NCI-H226 (cell line): ENCODE data around the gene DGKK.

ENCODE experiments used
- DNase-seq: peaks from one replicate; pipeline ENCODE4 v3.0.0-alpha.2; 2015

The DGKK gene, protein sequence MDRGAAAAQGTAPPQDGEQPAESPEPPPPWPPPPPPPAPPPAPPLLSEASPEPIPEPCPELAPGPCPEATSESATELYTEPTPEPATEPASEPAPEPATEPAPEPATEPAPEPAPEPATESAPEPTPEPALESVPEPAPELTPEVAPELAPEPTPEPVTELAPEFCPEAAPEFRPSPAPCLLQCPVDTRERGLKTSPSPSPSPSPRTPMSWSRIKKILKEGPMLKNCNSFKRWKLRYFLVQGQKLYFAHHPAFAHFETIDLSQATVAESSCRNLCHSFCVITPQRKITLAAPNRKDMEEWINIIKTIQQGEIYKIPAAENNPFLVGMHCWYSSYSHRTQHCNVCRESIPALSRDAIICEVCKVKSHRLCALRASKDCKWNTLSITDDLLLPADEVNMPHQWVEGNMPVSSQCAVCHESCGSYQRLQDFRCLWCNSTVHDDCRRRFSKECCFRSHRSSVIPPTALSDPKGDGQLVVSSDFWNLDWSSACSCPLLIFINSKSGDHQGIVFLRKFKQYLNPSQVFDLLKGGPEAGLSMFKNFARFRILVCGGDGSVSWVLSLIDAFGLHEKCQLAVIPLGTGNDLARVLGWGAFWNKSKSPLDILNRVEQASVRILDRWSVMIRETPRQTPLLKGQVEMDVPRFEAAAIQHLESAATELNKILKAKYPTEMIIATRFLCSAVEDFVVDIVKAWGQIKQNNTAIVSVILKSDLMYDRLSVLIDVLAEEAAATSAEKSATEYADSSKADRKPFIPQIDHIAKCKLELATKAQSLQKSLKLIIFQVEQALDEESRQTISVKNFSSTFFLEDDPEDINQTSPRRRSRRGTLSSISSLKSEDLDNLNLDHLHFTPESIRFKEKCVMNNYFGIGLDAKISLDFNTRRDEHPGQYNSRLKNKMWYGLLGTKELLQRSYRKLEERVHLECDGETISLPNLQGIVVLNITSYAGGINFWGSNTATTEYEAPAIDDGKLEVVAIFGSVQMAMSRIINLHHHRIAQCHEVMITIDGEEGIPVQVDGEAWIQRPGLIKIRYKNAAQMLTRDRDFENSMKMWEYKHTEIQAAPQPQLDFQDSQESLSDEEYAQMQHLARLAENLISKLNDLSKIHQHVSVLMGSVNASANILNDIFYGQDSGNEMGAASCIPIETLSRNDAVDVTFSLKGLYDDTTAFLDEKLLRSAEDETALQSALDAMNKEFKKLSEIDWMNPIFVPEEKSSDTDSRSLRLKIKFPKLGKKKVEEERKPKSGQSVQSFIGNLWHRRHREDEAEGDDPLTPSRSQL

DNA sequence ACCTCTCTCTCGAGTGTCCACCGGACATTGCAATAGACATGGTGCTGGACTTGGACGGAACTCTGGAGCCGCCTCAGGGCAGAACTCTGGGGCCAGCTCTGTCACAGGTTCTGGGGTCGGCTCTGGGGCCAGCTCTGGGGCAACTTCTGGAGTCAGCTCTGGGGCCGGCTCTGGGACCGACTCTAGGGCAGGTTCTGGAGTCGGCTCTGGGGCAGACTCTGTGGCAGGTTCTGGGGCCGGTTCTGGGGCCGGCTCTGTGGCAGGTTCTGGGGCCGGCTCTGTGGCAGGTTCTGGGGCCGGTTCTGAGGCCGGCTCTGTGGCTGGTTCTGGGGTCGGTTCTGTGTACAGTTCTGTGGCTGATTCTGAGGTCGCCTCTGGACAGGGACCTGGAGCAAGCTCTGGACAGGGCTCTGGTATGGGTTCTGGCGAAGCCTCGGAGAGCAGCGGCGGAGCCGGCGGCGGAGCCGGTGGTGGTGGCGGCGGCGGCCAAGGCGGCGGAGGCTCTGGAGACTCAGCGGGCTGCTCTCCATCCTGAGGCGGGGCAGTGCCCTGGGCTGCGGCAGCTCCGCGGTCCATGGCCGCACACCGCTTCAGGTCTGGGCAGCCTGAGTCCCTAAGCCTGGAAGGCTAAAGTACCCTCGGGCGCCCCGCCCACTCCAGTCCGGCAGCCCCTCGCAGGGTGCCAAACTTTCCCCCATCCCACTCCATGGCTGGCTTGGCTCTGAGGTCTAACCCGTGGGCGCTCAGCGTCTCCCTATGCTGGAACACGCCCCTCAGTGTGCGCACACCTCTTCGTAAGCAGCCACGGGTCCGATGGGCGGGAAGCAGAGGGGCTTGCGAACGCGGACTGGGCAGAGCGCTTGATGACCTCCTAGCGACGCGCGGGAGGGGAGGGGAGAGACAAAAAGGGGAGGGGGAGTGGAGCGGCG, at the start of gene DGKK:
Gene DGKK, minus strand, starts transcription at position 723 of the 929 bp plus-strand sequence. Its CDS starts 147 bp downstream, at position 576.
- no peak for DNase-seq

GRCh38 chrX:50514811-50515210, 44.2 kb upstream of the DGKK start:
- no peak for DNase-seq

DNA sequence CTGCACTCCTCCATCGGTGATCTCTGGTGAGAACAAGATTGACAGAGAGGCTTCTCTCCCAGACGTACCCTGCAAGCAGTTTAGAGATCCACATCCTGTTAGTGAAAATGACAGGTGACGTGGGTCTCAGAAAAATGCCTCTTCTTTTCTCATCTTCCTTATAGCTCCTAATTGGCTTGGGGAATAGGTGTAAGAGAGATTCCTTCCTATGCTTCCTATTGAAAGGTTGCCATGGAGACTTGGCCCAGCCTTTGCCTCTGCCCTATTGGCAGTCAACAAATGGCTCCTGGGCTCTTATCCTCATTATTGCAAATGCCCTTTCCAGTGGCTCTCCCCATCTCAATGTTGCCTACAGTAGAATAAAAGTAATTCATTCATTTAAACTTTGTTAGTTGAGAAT, 26.5 kb upstream of the DGKK start:
- DNase-seq = no peak

GRCh38 chrX:50495616-50496015, 25.0 kb upstream of the DGKK start:
- peak; percentile 1 for DNase-seq

GRCh38 chrX:50492720-50493119, 22.1 kb upstream of the DGKK start:
- no peak for DNase-seq

GRCh38 chrX:50484662-50485061, 14.0 kb upstream of the DGKK start:
- no peak for DNase-seq

GRCh38 chrX:50483283-50483682, 12.7 kb upstream of the DGKK start:
- no peak for DNase-seq

- no peak for DNase-seq
Measured at GRCh38 chrX:50475208-50475607, 4.6 kb upstream of the DGKK start.

- no peak for DNase-seq
Measured at GRCh38 chrX:50471390-50471789, 765 bp upstream of the DGKK start.

DNA sequence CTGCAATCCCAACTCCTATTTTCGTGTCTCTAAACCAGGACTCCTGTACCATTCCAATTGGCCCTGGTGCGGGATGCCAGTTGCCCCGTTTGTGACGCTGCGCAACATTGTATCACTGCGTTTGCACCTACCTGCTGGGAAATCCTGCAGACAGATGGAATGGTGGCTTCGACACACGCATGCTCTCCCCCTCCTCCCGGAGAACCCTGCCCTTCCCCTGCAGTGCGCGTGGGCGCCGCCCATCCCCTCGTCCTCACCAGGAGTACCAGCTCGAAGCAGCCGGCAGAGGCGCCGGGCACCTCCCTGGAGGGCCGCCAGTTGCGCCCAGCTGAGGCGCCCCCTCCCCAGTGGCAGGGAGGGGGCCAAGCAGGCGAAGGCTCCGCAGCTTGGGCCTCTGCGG, 1.4 kb downstream of the DGKK start:
- DNase-seq = no peak

DNA sequence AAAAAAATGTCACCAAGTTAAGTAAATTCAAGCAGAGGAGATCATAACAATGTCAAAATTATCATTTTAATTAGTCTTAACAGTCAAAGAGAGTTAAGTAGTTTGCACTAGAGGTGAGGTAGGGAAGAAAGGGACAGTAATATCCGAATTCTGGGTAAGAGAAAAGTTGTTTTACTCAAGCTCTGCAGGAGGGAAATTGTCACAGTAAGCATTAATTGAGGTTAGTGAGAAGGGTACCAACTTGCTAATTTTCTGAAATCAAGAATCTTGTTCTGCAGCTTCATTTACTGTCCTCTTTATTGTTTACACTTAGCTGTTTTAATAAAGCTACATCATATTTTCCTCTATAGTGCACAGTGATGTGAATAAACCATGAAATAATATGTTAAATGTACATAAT, 11.0 kb downstream of the DGKK start:
- DNase-seq = no peak

- DNase-seq = no peak
Measured at GRCh38 chrX:50458483-50458882, 12.1 kb downstream of the DGKK start.

DNA sequence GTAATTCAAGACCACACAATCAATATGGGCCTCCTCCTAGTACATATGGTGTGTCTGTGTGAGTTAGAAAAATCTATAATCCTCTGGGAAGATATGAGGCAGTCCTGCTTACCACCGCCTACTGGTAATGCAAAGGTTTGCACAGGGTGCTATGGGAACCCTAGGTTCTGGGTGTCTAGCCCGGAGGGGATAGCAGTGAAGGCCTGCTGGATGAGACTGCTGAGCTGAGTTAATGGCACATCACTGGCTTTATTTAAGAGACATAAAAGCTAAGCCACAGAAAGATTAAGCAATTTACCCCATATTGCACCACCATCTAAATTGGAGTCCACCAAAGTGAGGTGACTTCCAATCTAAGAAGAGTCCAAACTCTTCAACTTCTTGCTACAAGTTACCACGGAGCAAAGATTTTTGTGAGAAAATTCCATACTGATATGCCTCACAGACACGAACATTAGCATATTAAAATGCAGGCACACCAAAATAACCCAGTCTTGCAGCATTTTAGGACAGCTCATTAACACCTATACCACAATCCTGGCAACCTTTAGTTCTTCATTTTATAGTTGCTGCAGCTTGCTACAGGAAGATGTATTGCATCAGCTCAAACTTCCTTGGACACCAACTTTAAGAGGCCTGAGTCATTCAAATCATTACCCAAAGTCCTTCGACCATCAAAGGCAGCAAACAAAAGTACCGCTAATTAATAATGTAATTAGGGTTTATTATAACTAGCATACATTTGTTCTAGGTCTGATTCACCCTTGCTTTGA, 13.7 kb downstream of the DGKK start:
- no peak for DNase-seq

DNA sequence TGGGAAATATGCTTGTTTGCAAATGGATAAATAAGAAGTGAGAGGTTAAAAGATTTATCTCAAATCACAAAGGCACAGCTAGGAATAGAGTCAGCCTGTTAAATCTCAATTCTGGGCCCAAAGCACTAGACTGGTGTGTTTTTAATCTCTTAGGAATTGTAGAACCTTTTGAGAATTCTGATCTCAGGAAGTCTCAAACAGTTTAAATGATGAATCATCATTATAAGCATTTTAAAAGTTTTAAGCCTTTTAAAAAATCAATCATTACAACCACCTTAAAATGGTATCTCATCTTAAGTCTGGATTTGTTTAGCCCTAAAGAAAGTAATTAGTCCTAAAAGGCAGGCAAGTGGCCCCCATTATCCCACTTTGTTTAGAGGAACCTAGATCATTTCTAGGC, 17.8 kb downstream of the DGKK start:
- DNase-seq = no peak

GRCh38 chrX:50450324-50450723, 20.3 kb downstream of the DGKK start:
- DNase-seq = no peak

GRCh38 chrX:50448565-50448964, 22.1 kb downstream of the DGKK start:
- no peak for DNase-seq

- no peak for DNase-seq
Measured at GRCh38 chrX:50447535-50447934, 23.1 kb downstream of the DGKK start.

DNA sequence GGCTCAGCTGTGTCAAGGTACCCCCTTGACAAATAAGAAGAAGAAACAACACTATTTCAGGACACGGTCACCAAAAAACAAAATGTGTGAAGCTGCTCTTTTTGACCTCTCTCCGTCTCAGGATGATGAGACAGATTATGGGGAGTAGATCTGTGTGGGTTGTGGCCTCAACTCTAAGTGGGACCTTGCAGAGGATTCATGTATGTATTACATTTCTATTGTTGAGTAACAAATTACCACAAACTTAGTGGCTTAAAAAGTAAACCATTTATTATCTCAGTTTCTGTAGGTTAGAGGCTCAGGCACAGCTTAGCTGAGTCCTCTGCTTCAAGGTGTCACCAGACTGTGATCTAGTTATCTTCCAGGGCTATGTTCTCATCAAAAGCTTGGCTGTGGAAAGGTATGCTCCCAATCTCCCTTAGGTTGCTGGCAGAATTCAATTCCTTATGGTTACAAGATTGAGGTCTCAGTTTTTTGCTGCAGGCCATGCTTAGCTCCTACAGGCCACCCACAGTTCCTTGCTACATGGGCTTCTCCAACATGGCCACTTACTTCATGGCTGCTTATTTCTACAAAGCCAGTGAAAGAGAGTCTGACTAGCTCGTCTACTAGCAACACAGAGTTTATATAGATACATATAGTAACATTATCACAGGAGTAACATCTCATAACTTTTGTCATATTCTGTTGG, 28.1 kb downstream of the DGKK start:
- DNase-seq = no peak

- no peak for DNase-seq
Measured at GRCh38 chrX:50436797-50437196, 33.8 kb downstream of the DGKK start.

- DNase-seq = no peak
Measured at GRCh38 chrX:50432829-50433289, 37.8 kb downstream of the DGKK start.

DNA sequence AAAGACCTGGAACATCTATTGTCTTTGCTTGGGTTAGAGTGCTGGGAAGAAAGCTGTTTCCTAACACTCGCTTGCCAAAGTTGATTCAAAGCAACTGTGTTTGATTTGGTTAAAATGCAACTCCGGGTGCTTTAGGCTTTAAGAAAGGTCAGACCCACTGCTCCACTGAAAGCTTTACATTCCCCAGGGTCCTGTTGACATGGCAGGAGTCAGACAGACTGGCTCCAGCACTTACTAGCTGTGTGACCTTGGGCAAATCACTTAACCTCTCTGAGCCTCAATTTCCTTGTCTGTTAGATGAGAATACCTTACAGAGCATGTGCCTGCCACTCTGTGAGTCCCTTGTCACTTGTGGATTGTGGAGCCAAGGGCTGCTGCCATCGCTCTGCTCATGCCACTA, 39.0 kb downstream of the DGKK start:
- DNase-seq = no peak
